ENCODE results near the gene ARFGAP1.
"Not testable (repeated sequence)": the region's sequence is repeated elsewhere in the genome, so short reads cannot be mapped to it uniquely, and the experiment has no call there.

ARFGAP1 gene

DNA sequence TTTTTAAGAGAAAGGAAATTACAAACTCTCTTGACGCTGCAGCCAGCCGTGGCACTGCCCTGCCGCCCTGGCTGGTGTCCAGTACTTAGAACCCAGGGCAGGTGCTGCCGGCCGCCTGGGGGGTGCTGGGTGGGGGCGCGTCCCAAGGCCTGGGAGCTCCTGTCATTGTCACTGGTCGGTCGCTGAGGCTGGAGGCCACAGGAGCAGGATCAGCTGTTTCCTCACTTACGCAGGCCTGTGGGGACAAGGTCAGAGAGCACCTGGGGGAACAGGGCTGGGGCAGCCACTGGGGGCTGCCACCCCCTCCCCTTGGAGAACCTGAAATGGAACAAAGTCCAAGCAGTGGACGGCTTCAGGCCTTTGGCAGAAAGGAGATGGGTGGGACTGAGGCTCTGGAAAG is 31.3 kb upstream of the ARFGAP1 start:
- no peak for DNase-seq (ENCODE audit: low spot score)

- DNase-seq (ENCODE audit: low spot score): no peak
Observed at GRCh38 chr20:63242736-63243135, 29.9 kb upstream of the ARFGAP1 start.

DNA sequence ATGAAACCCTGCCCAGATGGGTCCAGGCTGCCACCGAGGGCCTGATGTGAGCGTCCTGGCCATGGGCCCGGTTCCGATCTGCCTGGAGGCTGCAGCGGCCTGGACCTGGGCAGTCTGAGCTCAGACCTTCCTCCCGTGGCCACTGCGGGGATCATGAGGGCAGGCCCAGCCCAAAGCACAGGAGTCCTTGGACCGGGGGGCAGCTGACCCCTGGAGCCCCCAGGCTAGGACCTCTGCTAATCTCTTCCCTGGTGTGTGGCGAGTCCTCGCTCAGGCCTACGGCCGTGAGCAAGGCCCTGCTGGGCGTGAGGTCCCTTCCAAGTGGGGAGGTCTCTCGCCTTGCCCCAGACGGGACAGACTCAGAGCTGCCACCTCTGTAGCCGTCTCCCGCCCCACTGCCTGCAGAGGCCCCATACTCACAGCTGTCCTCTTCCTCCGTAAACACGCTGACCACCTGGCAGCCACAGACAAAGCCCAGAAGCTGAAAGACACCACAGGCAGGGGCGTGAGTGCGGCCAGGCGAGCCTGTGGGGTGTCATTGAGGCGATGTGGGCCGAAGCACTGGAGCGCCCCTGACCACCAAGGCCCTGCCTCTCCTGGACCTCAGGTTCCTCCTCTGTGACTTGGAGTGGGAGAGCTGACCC is 28.9 kb upstream of the ARFGAP1 start:
- DNase-seq (ENCODE audit: low spot score): no peak

DNA sequence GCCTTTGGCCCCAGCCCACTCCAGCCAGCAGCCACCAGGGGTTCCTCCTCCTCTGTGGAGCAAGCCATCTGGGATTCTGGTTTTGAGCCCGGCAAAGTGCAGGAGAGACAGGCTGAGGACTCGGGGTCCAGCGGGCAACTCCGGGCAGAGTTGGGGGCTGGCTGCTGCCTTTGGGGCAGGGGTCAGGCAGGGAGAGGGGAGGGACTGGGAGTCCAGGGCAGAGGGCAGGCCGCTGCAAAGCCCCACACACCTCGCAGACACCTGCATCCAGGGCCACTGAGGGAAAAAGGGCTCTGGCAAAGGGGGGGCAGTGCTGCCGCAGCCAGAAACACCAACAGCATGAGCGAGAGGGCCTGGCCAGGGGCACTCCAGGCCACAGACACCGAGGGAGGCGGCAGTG is 28.1 kb upstream of the ARFGAP1 start:
- no peak for DNase-seq (ENCODE audit: low spot score)

DNA sequence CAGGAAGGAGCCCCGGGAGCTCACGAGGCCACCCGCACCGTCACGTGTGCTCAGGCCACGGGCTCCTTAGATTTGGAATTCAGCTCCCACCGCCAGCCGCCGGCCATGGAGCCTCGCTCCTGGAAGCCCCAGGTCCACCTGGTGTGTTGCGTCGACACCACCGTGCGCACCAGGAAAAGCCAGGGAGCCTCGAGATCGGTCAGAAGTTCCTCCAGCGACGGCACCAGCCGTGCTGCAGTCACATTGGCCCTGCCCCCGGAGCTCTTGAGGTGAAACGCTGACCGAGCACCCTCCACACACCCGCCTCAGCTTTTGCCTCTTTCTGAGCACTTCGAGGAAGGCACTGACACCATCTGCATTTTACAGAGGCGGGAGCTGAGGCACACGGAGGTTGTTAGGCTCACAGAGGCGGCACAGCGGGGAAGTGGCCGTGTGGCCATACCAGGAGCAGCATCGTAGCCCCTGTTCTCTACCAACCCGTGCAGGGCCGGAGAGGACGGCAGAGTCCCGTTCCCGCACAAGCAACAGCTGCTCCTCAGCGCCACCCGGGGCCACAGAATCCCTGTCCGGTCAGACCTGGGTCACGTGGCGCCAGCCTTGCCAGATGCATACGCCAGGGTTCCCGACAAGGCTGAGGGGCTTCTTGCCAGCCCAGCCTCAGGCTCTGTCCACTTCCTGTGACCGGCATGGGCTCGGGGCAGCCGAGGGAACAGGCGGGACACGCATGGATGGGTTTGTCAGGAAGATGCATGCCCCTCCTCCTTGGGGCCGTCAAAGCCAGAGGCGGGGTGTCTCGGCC is 25.9 kb upstream of the ARFGAP1 start:
- no peak for DNase-seq (ENCODE audit: low spot score)

- no peak for DNase-seq (ENCODE audit: low spot score)
Observed at GRCh38 chr20:63247671-63248228, 24.9 kb upstream of the ARFGAP1 start.

GRCh38 chr20:63248835-63249591 is 23.6 kb upstream of the ARFGAP1 start:
- no peak for DNase-seq (ENCODE audit: low spot score)

DNA sequence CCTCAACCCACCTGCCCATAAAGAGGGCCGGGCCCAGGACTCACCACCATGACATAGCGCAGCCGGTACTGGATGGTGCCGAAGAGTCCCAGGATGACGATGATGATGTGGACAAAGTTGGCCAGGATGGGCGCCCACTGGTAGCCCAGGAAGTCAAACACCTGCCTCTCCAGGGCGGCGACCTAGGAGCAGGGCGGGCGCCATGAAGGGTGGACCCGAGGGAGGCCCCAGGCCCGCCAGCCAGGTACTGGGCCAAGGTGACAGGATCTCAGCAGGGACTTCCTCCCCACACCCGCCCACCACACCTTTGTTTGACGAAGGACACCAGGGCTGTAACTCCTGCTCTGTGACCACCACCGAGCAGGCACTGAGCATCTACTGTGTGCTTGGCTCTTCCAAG is 22.7 kb upstream of the ARFGAP1 start:
- DNase-seq (ENCODE audit: low spot score): no peak

DNA sequence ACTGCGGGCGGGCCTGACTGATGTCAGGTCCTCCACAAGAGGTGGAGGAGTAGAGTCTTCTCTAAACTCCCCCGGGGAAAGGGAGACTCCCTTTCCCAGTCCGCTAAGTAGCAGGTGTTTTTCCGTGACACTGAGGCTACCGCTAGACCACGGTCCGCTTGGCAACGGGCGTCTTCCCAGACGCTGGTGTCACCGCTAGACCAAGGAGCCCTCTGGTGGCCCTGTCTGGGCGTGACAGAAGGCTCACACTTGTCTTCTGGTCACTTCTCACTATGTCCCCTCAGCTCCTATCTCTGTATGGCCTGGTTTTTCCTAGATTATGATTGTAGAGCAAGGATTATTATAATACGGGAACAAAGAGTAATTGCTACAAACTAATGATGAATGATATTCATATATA is 21.3 kb upstream of the ARFGAP1 start:
- DNase-seq (ENCODE audit: low spot score): not testable (repeated sequence)

- no peak for DNase-seq (ENCODE audit: low spot score)
Observed at GRCh38 chr20:63252284-63252711, 20.3 kb upstream of the ARFGAP1 start.

- DNase-seq (ENCODE audit: low spot score): no peak
Observed at GRCh38 chr20:63253065-63253437, 19.6 kb upstream of the ARFGAP1 start.

DNA sequence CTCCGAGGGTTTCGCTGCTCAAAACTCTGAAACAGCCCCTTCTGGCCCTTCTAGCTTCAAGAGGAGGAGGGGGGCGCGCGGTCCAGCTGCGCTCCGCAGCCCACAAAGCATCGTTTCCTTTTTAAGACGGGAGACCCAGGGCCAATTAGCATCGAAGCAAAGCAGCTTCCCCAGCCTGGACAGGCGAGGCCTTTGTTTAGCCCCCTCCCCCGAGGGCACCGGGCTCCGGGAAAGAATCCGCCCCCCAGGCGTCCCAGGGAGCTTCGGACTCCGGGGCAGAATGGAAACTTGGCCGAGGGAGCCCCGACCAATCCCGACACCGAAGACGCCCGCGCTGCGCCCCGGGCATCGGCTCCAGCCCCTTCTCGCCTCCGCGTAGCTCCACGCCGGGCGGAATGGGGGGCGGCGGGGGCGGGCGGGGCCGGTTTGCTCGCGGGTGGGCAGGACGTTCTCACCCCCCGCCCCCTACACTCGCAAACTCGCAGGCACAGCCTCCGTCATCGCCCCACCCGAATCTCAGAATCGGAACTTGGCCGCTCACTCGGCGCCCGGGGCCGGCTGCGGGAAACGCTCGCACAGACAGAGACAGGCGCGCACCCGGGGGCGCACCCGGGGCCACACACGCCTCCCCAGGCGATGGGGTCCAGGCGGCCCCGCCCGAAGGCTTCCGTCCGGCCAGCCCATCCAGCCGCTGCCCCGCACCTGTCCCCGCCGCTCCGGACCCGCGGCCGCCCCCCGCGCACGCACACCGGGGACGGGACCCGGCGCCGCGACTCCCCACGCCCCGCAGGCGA is 19.0 kb upstream of the ARFGAP1 start:
- no peak for DNase-seq (ENCODE audit: low spot score)

GRCh38 chr20:63254232-63254605 is 18.4 kb upstream of the ARFGAP1 start, which contains the start of gene NKAIN4:
Gene NKAIN4 (minus strand): TSS chr20:63254463. CDS start chr20:63254450, 13 bp downstream.
- DNase-seq (ENCODE audit: low spot score): no peak

GRCh38 chr20:63254606-63255384 is 17.8 kb upstream of the ARFGAP1 start:
- DNase-seq (ENCODE audit: low spot score): no peak

- no peak for DNase-seq (ENCODE audit: low spot score)
Observed at GRCh38 chr20:63255931-63256704, 16.5 kb upstream of the ARFGAP1 start.

DNA sequence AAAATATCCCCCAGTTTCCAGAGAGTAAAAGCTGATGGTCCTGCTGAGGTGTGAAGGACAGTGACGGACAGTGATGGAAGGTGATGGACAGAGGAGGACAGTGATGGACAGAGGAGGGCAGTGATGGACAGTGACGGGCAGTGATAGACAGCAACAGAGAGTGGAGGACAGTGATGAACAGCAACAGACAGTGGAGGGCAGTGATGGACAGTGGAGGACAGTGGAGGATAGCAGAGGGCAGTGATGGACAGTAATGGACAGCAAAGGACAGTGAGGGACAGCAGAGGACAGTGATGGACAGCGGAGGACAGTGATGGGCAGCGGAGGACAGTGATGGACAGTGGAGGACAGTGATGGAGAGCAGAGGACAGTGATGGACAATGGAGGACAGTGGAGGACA is 15.7 kb upstream of the ARFGAP1 start:
- DNase-seq (ENCODE audit: low spot score): no peak

DNA sequence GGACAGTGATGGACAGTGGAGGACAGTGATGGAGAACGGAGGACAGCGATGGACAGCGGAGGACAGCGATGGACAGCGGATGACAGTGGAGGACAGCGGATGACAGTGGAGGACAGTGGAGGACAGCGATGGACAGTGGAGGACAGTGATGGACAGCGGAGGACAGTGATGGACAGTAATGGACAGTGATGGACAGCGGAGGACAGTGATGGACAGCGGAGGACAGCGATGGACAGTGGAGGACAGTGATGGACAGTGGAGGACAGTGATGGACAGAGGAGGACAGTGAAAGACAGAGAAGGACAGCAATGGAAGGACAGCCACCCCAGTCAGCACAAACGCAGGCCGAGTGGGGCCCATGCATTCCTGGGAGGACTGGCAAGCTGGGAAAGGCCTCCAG is 15.0 kb upstream of the ARFGAP1 start:
- no peak for DNase-seq (ENCODE audit: low spot score)

DNA sequence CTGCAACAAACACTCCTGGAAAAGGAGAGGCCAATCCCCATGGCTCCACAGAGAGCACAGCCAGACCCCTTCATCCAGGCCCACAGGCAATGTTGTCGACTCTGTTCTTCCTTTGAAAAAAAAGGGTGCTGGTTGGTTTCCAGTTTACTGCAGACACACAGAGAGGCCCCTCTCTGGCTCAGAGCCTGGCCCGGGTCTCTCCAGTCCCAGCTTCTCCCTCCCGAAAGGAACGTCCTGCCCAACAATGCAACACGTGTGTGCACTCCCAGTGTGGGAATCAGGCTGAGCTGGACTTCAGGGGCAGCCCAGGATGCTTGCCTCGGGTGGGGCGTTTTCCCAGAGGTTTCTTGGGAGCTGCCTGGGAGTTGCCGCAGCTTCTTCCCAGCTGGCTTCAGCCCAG is 13.8 kb upstream of the ARFGAP1 start:
- no peak for DNase-seq (ENCODE audit: low spot score)

- no peak for DNase-seq (ENCODE audit: low spot score)
Observed at GRCh38 chr20:63259734-63260460, 12.7 kb upstream of the ARFGAP1 start.

DNA sequence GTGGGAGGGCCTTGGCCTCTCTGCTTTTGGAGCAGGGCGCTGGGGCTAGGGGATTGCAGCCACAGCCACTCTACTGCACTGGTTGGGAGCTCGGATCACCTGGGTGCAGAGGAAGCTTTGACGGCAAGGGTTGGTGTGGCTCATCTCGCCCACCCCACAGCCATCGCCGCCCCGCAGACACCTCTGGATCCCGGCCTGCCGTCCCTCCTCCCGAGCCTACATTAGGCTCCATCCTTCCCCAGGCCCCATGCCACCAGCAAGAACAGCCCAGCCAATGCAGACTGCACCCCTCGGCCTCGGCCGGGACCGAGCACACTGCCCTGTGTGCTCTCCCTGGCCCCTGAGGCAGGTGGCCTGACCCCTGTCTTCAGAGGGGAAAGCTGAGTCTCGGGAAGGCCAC is 12.1 kb upstream of the ARFGAP1 start:
- DNase-seq (ENCODE audit: low spot score): no peak

Measured in CD4-positive, alpha-beta T cell treated with Interleukin-15 for 4 hours (primary cell).